GM23248 (cell line): ENCODE measurements around the gene MPDU1. TPM values are rescaled to one million over a fixed set of nuclear protein-coding genes. Genes with fewer than 3 reads are reported as not detected.

Source experiments
- DNase-seq: peaks from one replicate; pipeline ENCODE4 v3.0.0-alpha.2; 2015
- H2AFZ ChIP-seq: fragments of 200-600 bp; sonication (generic); 2 replicates; pipeline ENCODE4 v1.6.1; 2016; ENCODE audit warnings: antibody characterized with exemption
- H3F3A ChIP-seq: fragments of 200-600 bp; sonication (generic); 2 replicates; pipeline ENCODE4 v1.6.1; 2016; ENCODE audit warnings: mild to moderate bottlenecking, antibody characterized with exemption, mixed run types; ENCODE audit not compliant: insufficient read depth
- H3K27ac ChIP-seq: fragments of 200-600 bp; sonication (generic); 2 replicates; pipeline ENCODE4 v1.5.1; 2016; ENCODE audit warnings: mild to moderate bottlenecking
- H3K27me3 ChIP-seq: fragments of 200-600 bp; sonication (generic); replicated peaks from 2 replicates; pipeline ENCODE4 v1.6.1; 2016; ENCODE audit warnings: mild to moderate bottlenecking; ENCODE audit not compliant: insufficient read depth
- H3K36me3 ChIP-seq: fragments of 200-600 bp; sonication (generic); 2 replicates; pipeline ENCODE4 v1.6.1; 2016; ENCODE audit warnings: low read depth, mild to moderate bottlenecking
- H3K4me1 ChIP-seq: fragments of 200-600 bp; sonication (generic); 2 replicates; pipeline ENCODE4 v1.6.1; 2016; ENCODE audit warnings: mild to moderate bottlenecking; ENCODE audit not compliant: insufficient read depth
- H3K4me2 ChIP-seq: fragments of 200-600 bp; sonication (generic); one replicate; pipeline ENCODE4 v1.6.1; 2016; ENCODE audit warnings: mild to moderate bottlenecking; ENCODE audit not compliant: unreplicated experiment
- H3K4me3 ChIP-seq: fragments of 200-600 bp; sonication (generic); 2 replicates; pipeline ENCODE4 v1.5.1; 2016; ENCODE audit warnings: mild to moderate bottlenecking
- H3K79me2 ChIP-seq: fragments of 200-600 bp; sonication (generic); 2 replicates; pipeline ENCODE4 v1.6.1; 2016; ENCODE audit warnings: mild to moderate bottlenecking; ENCODE audit not compliant: insufficient read depth
- H3K9ac ChIP-seq: fragments of 200-600 bp; sonication (generic); 2 replicates; pipeline ENCODE4 v1.6.1; 2016; ENCODE audit warnings: mild to moderate bottlenecking
- H3K9me2 ChIP-seq: fragments of 200-600 bp; sonication (generic); 2 replicates; pipeline ENCODE4 v1.6.1; 2016; ENCODE audit warnings: mixed run types, mild to moderate bottlenecking, moderate library complexity; ENCODE audit not compliant: insufficient read depth
- H3K9me3 ChIP-seq: fragments of 200-600 bp; sonication (generic); one replicate; pipeline ENCODE4 v1.6.1; 2017; ENCODE audit warnings: low read depth
- H4K20me1 ChIP-seq: fragments of 200-600 bp; sonication (generic); 2 replicates; pipeline ENCODE4 v1.6.0; 2016; ENCODE audit not compliant: insufficient read depth
- EZH2 ChIP-seq: fragments of 200-600 bp; sonication (generic); IDR thresholded peaks from 2 replicates; pipeline ENCODE4 v1.6.1; 2018; ENCODE audit warnings: antibody characterized with exemption, mild to moderate bottlenecking; ENCODE audit not compliant: insufficient read depth, poor library complexity, severe bottlenecking
- EZH2phosphoT487 ChIP-seq: fragments of 200-600 bp; sonication (generic); IDR thresholded peaks from 2 replicates; pipeline ENCODE4 v1.6.1; 2018; ENCODE audit warnings: antibody characterized with exemption, moderate library complexity, mild to moderate bottlenecking, low read depth; ENCODE audit not compliant: insufficient read depth
- WGBS, 2 experiments: methylation state at CpG; one replicate each; pipeline ENCODE4 v1.1.6; 2015 to 2017; ENCODE audit warnings: low lambda C conversion rate in 2 of 2, low coverage in 1 of 2; ENCODE audit errors: missing lambda C conversion rate in 2 of 2; 5-methylcytosine and 5-hydroxymethylcytosine counted together
- in situ Hi-C: fragments of 300-500 bp; cut with MboI; formaldehyde crosslinking; loops from 2 replicates; pipeline ENCODE4 v1.15.0; 2020
- polyA plus RNA-seq: library from polyadenylated mRNA; unstranded; fragments of >200 nt; fragmentation: Nextera tagmentation; extraction: Ambion mirVana; gene quantifications from 2 replicates; pipeline ENCODE4 v1.2.1, GENCODE V29; 2016
- total RNA-seq: library from RNA; depleted of rRNA; stranded (reverse); fragments of >200 nt; shearing (Covaris generic); gene quantifications from 2 replicates; pipeline ENCODE4 v1.2.3, GENCODE V29; 2014

Gene MPDU1
- total and polyA plus RNA-seq, 2 experiments from 2014 or later, result 65.9 to 195 TPM

DNA sequence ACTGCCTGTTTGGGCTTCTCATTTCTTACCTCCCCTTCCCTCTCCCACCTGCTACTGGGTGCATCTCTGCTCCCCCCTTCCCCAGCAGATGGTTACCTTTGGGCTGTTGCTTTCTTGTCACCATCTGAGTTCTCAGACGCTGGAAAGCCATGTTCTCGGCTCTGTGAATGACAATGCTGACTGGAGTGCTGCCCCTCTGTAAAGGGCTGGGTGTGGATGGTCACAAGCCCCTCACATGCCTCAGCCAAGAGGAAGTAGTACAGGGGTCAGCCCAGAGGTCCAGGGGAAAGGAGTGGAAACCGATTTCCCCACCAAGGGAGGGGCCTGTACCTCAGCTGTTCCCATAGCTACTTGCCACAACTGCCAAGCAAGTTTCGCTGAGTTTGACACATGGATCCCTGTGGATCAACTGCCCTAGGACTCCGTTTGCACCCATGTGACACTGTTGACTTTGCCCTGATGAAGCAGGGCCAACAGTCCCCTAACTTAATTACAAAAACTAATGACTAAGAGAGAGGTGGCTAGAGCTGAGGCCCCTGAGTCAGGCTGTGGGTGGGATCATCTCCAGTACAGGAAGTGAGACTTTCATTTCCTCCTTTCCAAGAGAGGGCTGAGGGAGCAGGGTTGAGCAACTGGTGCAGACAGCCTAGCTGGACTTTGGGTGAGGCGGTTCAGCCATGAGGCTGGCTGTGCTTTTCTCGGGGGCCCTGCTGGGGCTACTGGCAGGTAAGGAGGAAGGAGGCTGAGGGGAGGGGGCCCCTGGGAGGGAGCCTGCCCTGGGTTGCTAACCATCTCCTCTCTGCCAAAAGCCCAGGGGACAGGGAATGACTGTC is 4.4 kb upstream of the MPDU1 start, which contains the start of gene CD68:
CD68 (plus strand) TSS at position 638 of the 833 bp plus-strand sequence; CDS start at position 678, 40 bp downstream.
- no peaks in the 10 kb centered on the region for H3K9me2 ChIP-seq
- in situ Hi-C loops, result no loop called here
- H2AFZ ChIP-seq, result no peak within 1 kb of the TSS
- DNase-seq, result peak; percentile 98
- peaks cover 57% of the 10 kb centered on the region for H3F3A ChIP-seq
- H3K4me2 ChIP-seq, result peak within 1 kb of the TSS; percentile 55
- no peak for TF ChIP-seq EZH2
- no peak for TF ChIP-seq EZH2phosphoT487
- H3K27me3 ChIP-seq, result no peaks in the 10 kb centered on the region
- 1 to 2% methylated on average over 7 of the region's 7 CpGs for WGBS, 2 experiments
- peaks cover 40% of the 10 kb centered on the region for H3K36me3 ChIP-seq
- H3K27ac ChIP-seq, result peak within 1 kb of the TSS; percentile 96
- H3K79me2 ChIP-seq, result peaks cover 75% of the 10 kb centered on the region
- peak within 1 kb of the TSS; percentile 48 for H3K4me3 ChIP-seq
- peaks cover 51% of the 10 kb centered on the region for H3K4me1 ChIP-seq
- H3K9ac ChIP-seq, result peak within 1 kb of the TSS; percentile 80
- H4K20me1 ChIP-seq, result peaks cover 29% of the 10 kb centered on the region
- H3K9me3 ChIP-seq, result no peaks in the 10 kb centered on the region

DNA sequence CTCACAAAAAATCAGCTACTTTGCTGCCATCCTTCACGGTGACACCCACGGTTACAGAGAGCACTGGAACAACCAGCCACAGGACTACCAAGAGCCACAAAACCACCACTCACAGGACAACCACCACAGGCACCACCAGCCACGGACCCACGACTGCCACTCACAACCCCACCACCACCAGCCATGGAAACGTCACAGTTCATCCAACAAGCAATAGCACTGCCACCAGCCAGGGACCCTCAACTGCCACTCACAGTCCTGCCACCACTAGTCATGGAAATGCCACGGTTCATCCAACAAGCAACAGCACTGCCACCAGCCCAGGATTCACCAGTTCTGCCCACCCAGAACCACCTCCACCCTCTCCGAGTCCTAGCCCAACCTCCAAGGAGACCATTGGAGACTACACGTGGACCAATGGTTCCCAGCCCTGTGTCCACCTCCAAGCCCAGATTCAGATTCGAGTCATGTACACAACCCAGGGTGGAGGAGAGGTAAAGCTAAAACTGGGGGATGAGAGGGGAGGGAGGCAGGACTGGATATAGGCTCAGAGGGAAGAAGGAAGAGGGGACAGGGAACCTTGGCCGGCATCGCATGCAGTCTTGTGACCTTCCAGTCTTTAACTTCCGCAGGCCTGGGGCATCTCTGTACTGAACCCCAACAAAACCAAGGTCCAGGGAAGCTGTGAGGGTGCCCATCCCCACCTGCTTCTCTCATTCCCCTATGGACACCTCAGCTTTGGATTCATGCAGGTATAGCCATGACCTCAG is 3.6 kb upstream of the MPDU1 start:
- in situ Hi-C loops, result no loop called here
- WGBS, 2 experiments, result 75 to 86% methylated on average over 11 to 12 of the region's 12 CpGs

DNA sequence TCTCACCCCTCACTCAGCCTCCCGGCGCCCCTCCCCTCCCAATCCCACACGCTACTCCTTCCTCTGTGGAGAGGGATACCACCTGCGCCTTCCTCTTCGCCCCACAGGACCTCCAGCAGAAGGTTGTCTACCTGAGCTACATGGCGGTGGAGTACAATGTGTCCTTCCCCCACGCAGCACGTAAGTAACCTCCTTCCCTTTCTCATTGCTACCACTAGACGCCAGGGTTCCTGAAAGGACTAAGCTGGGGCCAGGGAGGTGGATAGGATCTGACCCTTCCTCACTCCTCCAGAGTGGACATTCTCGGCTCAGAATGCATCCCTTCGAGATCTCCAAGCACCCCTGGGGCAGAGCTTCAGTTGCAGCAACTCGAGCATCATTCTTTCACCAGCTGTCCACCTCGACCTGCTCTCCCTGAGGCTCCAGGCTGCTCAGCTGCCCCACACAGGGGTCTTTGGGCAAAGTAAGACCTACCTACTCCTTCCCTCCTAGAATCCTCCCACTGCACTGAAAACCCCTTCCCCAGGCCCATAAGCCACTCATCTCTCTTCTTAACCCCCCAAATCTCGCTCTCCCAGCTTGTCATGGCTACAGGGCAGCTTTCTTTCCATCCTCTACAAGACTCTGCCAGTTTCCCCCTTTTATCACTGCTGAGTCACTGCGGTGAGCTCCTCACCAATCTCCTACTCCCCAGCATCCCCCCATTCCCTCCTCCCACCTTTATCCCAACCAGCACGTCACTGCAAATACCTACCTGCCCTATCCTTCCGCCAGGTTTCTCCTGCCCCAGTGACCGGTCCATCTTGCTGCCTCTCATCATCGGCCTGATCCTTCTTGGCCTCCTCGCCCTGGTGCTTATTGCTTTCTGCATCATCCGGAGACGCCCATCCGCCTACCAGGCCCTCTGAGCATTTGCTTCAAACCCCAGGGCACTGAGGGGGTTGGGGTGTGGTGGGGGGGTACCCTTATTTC is 2.8 kb upstream of the MPDU1 start:
- H3K9ac ChIP-seq, result no peak overlapping the region; the same call in 1 of the 2 replicates
- peaks cover 50% of the 10 kb centered on the region for H3F3A ChIP-seq
- H3K27ac ChIP-seq, result peak overlapping the region; percentile 8; the same call in 1 of the 2 replicates
- H2AFZ ChIP-seq, result no peak overlapping the region
- TF ChIP-seq EZH2, result no peak
- TF ChIP-seq EZH2phosphoT487, result no peak
- WGBS, 2 experiments, result 80% methylated on average over 23 of the region's 23 CpGs
- no peaks in the 10 kb centered on the region for H3K9me2 ChIP-seq
- H3K4me1 ChIP-seq, result peaks cover 44% of the 10 kb centered on the region
- no peaks in the 10 kb centered on the region for H3K9me3 ChIP-seq
- H3K36me3 ChIP-seq, result peaks cover 26% of the 10 kb centered on the region
- DNase-seq, result no peak
- H3K4me2 ChIP-seq, result no peak overlapping the region
- no peak overlapping the region for H3K4me3 ChIP-seq
- peaks cover 12% of the 10 kb centered on the region for H4K20me1 ChIP-seq
- H3K27me3 ChIP-seq, result no peaks in the 10 kb centered on the region
- in situ Hi-C loops, result no loop called here
- H3K79me2 ChIP-seq, result peaks cover 75% of the 10 kb centered on the region

More for the DNA sequence above, 3.6 kb upstream of the MPDU1 start:
- Histone ChIP-seq H3K36me3 (peaks cover 35% of the 10 kb centered on the region), H2AFZ (no peak overlapping the region), H3F3A (peaks cover 51% of the 10 kb centered on the region), H3K9ac (peak overlapping the region; percentile 80), H3K79me2 (peaks cover 75% of the 10 kb centered on the region), H3K9me3 (no peaks in the 10 kb centered on the region), H4K20me1 (peaks cover 21% of the 10 kb centered on the region), H3K27ac (peak overlapping the region; percentile 96), H3K27me3 (no peaks in the 10 kb centered on the region), H3K4me3 (peak overlapping the region; percentile 48), H3K4me2 (peak overlapping the region; percentile 55), H3K9me2 (no peaks in the 10 kb centered on the region), H3K4me1 (peaks cover 52% of the 10 kb centered on the region)
- no peak for TF ChIP-seq EZH2
- no peak for TF ChIP-seq EZH2phosphoT487
- DNase-seq, result no peak
